ENCODE results near the gene RPL27A. TPM values are rescaled to one million over a fixed set of nuclear protein-coding genes. Genes with fewer than 3 reads are reported as not detected.

The RPL27A gene
- total RNA-seq, 1 experiment from 2014 or later, result 560 TPM

GRCh38 chr11:8685820-8686219, 3.2 kb downstream of the RPL27A start:
- Histone ChIP-seq H2AFZ (no peak overlapping the region), H3K4me1 (replicated peaks; ENCODE audit: insufficient read depth) (peaks cover 45% of the 10 kb centered on the region), H3K36me3 (ENCODE audit: low read depth) (peaks cover 41% of the 10 kb centered on the region), H3F3A (ENCODE audit: insufficient read depth, low read depth) (peaks cover 50% of the 10 kb centered on the region), H3K27ac (peak overlapping the region; percentile 89; the same call in 1 of the 2 replicates), H3K9me3 (ENCODE audit: insufficient read depth, low read depth) (no peaks in the 10 kb centered on the region), H3K4me3 (no peak overlapping the region), H3K4me2 (peak overlapping the region; percentile 98), H3K27me3 (ENCODE audit: insufficient read depth, low read depth) (no peaks in the 10 kb centered on the region), H3K9me2 (ENCODE audit: insufficient read depth) (no peaks in the 10 kb centered on the region), H4K20me1 (ENCODE audit: insufficient read depth) (peaks cover 15% of the 10 kb centered on the region), H3K79me2 (ENCODE audit: low read depth) (peaks cover 60% of the 10 kb centered on the region)
- no peak for DNase-seq
- TF ChIP-seq EZH2 (IDR thresholded peaks at IDR 0.05; ENCODE audit: low read depth), result no peak
- TF ChIP-seq CTCF (conservative IDR thresholded peaks at IDR 0.05), result no peak
- CTCF ChIA-PET, result no interaction called here
- POLR2A ChIA-PET (ENCODE audit: unreplicated experiment), result no interaction called here
- intact Hi-C loops (cut with micrococcal nuclease; ENCODE audit: unreplicated experiment), result no loop called here
- BruUV-seq (replicated peaks), result no TSS peak

- intact Hi-C loops (cut with micrococcal nuclease; ENCODE audit: unreplicated experiment), result no loop called here
- H4K20me1 ChIP-seq (ENCODE audit: insufficient read depth), result peaks cover 15% of the 10 kb centered on the region
- peak overlapping the region; percentile 73; the same call in 1 of the 2 replicates for H3K27ac ChIP-seq
- H3K36me3 ChIP-seq (ENCODE audit: low read depth), result peaks cover 41% of the 10 kb centered on the region
- TF ChIP-seq EZH2 (IDR thresholded peaks at IDR 0.05; ENCODE audit: low read depth), result no peak
- no peak for TF ChIP-seq CTCF (conservative IDR thresholded peaks at IDR 0.05)
- H3K27me3 ChIP-seq (ENCODE audit: insufficient read depth, low read depth), result no peaks in the 10 kb centered on the region
- no peak overlapping the region for H2AFZ ChIP-seq
- H3K9me3 ChIP-seq (ENCODE audit: insufficient read depth, low read depth), result no peaks in the 10 kb centered on the region
- ChIA-PET CTCF (no interaction called here), POLR2A (ENCODE audit: unreplicated experiment) (interaction anchor here (0.6 to 0.7 kb wide), 2 partner anchors 33 to 117 kb away, joined by 3 to 6 read pairs; no protein-coding TSS in a partner anchor)
- BruUV-seq (replicated peaks), result no TSS peak
- H3K4me1 ChIP-seq (replicated peaks; ENCODE audit: insufficient read depth), result peaks cover 45% of the 10 kb centered on the region
- peaks cover 50% of the 10 kb centered on the region for H3F3A ChIP-seq (ENCODE audit: insufficient read depth, low read depth)
- H3K79me2 ChIP-seq (ENCODE audit: low read depth), result peaks cover 60% of the 10 kb centered on the region
- H3K4me2 ChIP-seq, result peak overlapping the region; percentile 98
- peak overlapping the region; percentile 14; the same call in 1 of the 2 replicates for H3K4me3 ChIP-seq
- no peak for DNase-seq
- no peaks in the 10 kb centered on the region for H3K9me2 ChIP-seq (ENCODE audit: insufficient read depth)
These were observed 3.7 kb downstream of the RPL27A start for GRCh38 chr11:8686325-8686724.

- Histone ChIP-seq H4K20me1 (ENCODE audit: insufficient read depth) (peaks cover 15% of the 10 kb centered on the region), H3F3A (ENCODE audit: insufficient read depth, low read depth) (peaks cover 50% of the 10 kb centered on the region), H3K27me3 (ENCODE audit: insufficient read depth, low read depth) (no peaks in the 10 kb centered on the region), H3K27ac (peak overlapping the region; percentile 73), H3K4me2 (peak overlapping the region; percentile 98), H3K9me2 (ENCODE audit: insufficient read depth) (no peaks in the 10 kb centered on the region), H2AFZ (0 out of 2 replicates have a peak overlapping the region, but pooled peaks have one; percentile 43), H3K4me1 (replicated peaks; ENCODE audit: insufficient read depth) (peaks cover 45% of the 10 kb centered on the region), H3K4me3 (peak overlapping the region; percentile 69), H3K9me3 (ENCODE audit: insufficient read depth, low read depth) (no peaks in the 10 kb centered on the region), H3K36me3 (ENCODE audit: low read depth) (peaks cover 34% of the 10 kb centered on the region), H3K79me2 (ENCODE audit: low read depth) (peaks cover 43% of the 10 kb centered on the region)
- TF ChIP-seq EZH2 (IDR thresholded peaks at IDR 0.05; ENCODE audit: low read depth), result no peak
- peak; percentile 24; the same call in 1 of the 2 replicates for TF ChIP-seq CTCF (conservative IDR thresholded peaks at IDR 0.05)
- DNase-seq, result peak; percentile 90
- intact Hi-C loops (cut with micrococcal nuclease; ENCODE audit: unreplicated experiment), result loop anchor here (1.0 to 2.0 kb wide), 6 partner anchors 30 to 270 kb away; partner anchors contain the start of gene AKIP1
- ChIA-PET POLR2A (ENCODE audit: unreplicated experiment) (interaction anchor here (0.6 to 0.7 kb wide), 6 partner anchors 11 to 818 kb away, joined by 3 to 10 read pairs (median 4); no protein-coding TSS in a partner anchor), CTCF (interaction anchor here (0.5 to 0.6 kb wide), 2 partner anchors 450 to 780 kb away, joined by 3 to 4 read pairs; no protein-coding TSS in a partner anchor)
- no TSS peak for BruUV-seq (replicated peaks)
These were observed 6.1 kb downstream of the RPL27A start for GRCh38 chr11:8688414-8689362.
